ENCODE results near the gene GDF11.

The GDF11 gene

DNA sequence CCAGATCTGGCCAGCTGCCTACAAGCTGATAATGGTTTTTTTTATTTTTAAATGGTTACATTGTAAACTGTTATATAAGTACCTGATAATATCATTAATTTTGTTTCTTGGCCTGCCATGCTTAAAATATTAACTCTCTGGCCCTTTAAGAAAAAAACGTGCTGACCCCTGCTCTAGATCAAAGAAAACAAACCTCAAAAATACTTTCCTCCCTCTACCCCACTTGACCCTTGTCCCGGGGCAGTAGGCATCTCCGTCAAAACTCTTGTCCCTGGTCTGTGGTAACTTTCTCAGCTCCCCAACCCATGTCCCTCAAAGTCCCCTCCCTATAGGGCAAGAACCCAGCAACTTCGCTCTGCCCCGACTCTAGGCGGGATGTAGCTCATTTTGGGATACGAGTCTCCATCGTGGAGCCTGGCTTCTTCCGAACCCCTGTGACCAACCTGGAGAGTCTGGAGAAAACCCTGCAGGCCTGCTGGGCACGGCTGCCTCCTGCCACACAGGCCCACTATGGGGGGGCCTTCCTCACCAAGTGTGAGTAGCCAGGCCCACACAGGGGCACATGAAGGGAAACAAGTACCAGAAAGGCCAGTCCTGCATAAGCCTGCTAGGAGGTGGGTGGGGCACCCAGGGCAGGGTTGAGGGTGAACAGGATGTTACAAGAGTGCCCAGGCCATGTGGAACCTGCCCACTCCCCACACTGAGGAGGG, 19.3 kb upstream of the GDF11 start:
- DNase-seq (ENCODE audit: low read depth): no peak

DNA sequence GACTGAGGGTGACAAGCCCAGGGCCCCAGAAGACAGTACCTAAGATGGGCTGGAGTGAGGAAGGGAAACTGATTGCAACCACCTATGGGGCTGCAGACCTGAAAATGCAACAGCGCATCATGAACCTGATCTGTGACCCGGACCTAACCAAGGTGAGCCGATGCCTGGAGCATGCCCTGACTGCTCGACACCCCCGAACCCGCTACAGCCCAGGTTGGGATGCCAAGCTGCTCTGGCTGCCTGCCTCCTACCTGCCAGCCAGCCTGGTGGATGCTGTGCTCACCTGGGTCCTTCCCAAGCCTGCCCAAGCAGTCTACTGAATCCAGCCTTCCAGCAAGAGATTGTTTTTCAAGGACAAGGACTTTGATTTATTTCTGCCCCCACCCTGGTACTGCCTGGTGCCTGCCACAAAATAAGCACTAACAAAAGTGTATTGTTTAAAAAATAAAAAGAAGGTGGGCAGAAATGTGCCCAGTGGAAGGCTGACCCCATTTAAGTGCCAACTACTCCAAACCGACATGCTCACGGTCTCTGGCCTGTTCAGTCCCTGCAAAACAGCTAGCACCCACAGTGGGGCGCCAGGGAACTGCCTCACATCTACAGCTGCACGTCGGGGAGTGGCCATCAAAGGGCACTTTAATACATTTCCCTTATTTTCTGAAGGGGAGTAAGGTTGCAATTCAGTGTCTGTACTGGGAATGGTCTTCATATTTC, 18.5 kb upstream of the GDF11 start:
- DNase-seq (ENCODE audit: low read depth): peak; percentile 47

DNA sequence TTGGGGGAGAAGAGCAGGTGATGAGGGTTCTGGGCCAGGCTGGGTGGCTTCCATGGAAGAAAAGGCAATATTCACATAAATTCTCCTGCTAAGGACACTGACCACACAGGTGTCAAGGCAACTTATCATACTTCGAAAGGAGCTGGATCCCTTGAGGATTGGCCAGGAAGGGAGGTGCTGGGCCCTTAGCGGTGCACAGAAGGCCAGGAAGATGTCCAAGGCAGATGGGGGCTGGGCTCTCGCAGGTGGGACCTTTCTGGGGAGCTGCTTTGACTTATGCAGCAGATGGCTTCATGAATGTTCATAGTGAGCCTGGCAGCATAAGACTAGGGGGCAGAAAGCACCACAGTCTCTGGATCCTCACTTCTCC, 18.0 kb upstream of the GDF11 start:
- no peak for DNase-seq (ENCODE audit: low read depth)

DNA sequence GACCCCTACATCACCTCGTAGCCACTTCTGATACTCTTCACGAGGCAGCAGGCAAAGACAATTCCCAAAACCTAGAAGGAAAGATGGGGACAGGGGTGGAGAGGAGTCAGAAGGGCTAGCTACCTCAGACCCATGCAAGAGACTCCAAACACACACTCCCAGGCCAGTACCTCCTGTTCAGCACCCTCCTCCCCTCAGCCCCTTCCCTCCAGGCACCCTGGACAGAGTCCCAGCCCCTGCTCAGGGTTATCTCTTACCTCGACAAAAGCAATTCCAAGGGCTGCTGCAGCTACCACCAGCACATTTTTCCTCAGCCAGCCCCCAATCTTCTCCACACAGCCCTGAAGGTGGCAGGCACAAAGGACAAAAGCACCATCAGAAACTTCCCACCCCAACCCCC, 17.4 kb upstream of the GDF11 start:
- no peak for DNase-seq (ENCODE audit: low read depth)

DNA sequence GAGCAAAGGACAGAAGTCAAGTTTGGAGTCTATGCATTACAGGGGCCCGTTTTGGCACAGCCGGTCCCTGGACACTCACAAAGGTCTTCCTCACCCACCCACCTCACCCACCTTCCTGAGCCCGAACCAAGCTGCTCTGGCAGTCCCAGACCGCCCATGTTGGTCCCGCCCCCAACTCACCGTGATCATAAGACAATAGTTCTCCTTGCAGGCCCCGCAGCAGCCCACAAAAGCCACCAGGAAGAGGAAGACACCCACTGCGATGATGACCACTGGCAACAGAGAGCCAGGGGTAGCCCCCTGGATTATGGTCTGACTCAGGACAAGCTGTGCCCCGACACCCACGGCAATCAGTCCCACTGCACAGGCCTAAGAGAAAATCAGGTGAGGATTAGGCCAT, 16.0 kb upstream of the GDF11 start:
- DNase-seq (ENCODE audit: low read depth): no peak

DNA sequence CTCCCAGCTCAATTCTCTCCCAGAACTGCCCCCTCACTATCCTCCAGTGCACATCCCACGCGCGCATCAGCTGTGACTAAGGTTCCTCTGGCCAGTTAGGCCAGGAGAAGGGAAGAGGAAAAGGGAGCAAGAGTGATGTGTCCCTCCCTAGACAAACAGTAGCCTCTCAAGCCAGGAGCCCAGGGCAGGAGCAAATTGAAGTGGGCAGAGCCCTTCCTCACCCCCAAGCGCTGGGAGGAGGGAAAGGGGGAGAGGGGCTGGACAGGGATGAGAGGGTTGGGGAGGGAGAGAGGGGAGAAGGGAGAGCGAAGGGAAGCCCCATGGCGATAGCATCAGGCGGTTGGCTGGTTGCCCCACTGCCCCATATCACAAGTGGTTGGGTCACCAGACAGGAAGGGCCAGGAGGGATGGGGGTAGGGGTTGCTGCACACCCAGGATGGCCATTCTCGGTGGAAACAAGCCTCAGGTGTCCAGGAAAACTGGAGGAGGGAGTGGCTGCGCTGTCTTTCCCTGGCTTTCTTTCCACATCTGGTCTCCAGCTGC, 15.2 kb upstream of the GDF11 start:
- no peak for DNase-seq (ENCODE audit: low read depth)

DNA sequence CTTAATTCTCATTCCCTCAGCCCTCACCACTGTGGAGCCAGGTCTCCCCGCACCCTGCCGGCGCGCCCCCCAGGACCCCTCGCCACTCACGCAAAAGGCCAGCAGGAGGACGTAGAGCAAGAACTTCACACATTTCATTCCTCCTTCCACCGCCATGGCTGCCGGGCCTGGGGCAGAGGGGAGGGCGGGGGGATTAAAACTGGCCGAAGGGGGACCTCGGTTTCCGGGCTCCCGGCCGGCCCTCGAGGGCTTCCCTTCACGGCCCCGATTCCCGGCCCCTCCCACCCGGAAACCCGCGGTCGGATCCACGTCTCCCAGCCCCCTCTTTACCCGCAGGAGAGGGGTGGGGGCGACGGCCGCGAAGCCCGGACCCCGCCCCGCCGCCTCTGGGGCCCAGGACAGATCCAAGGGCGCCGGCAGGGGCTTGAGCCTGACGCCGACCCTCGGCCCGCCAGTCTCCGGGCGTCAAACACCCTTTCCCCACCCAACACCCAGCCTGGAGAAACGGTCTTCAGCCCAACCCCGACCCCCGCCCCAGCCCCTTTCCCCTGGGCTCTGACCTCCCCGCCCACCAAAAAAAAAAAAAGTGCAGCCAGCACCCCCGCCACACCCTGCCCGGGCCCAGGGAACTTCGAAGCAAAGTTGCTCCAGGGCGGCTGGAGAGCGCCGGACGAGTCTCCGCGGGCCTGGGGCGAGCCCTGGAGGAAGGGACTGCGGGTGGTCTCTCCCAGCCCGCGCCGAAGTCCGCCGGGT, 14.6 kb upstream of the GDF11 start:
- no peak for DNase-seq (ENCODE audit: low read depth)

DNA sequence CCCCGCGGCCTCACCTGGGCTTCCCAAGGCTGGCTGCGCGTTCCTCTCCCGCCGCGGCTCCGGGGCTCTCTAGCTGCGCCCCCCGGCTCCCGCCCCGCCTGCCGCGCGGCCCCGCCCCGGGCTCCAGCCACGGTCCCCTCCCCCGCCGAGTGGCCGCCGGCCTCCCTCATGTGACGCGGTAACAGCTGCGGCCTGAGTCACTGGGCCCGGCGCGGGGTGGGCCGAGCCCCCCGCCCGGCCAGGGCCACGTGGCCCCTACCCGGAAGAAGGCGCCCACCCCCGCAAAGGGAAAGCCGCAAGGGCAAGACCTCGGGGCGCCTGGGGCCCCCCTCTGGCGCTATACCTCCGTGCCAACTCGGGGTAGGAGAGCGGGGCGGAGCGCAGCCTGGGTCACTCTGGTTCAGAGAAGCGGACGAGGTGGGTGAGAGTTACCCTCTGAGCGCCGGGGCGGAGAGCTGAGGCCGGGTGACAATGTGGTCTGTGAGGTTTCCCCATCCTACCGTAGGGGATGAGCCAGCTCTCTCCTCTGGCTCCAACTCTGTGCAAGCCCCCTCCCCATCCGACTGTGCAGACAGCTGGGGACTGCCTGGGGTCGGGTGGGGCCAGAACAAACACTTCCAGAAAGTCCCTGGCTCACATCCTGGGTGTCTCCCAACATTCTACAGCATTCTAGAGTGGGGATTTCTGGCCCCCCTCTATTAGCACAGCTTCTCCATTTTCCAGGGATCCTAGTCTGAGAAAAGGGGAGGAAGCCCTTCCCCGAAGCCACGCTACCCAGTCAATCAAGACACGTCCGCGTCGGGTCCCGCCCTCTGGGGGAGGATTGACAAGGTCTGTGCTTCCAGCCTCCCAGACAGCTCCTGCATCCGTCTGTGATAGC, 13.7 kb upstream of the GDF11 start, which contains the start of gene CD63:
Gene CD63 (minus strand): TSS at position 71 of the 880 bp plus-strand sequence. CDS start 668 bp downstream, outside the sequence.
- DNase-seq (ENCODE audit: low read depth): peak; percentile 47

DNA sequence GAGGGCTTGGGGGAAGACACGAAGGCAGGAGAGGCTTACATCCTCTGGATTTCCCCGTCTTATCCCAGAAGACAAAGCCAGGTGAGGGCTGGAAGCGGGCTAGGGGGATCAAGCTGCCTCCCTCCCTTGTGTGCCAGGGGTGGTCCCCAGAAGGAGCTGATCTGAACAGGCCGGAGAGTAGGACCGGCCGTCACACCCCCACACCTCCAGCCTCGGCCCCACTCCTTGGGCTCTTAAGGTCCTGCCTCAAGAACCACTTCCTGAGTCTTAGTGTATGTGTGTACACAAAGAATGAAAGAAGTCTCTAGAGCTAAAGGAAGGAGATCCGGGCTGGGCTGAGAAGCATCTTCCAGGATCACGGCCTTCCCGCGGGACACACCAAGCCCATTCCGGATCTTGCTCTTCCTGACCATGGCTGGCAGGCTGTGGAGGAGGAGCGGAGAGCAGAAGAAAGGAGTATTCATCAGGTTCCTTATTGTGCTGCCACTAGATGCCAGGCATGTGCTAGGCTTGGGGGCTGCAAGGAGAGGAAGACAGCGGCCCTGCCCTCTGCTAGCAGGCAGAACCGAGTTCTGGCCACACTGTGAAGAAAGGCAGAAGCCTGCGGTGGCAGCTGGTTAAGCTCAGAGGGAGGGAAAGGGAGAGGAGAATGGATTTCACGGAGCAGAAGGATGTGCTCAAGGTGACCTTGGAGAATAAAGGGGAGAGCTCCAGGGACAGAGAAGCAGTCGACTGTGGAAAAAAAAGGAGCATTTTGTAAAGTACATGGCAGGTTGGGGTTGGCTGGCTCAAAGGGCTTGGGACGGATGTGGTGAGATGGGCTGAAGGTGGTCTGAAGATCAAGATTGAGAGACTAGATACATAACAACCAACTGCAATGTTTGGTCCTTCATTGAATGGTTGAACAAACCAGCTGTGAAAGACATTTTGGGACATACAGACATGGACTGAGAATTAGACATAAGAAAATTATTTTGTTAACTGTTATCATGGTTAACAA, 12.8 kb upstream of the GDF11 start:
- DNase-seq (ENCODE audit: low read depth): no peak

DNA sequence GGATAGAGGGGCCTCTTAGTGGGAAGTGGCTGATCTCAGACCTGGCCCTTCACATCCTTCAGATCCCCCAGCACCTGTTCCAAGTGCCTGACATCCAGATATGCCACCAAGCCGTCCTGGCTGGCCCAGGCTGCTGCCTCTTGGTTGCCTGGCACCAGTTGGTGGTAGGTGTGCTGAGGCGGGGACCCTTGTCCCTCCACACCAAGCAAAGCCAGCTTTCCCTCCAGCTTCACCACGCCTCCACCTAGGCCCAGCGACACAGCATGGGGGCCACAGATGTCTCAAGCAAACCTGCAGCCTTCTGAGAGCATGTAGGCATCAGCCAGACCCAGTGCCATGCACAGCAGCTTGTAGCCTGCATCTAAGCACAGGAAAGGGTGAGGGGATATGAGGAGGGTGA, 10.6 kb upstream of the GDF11 start:
- DNase-seq (ENCODE audit: low read depth): no peak

DNA sequence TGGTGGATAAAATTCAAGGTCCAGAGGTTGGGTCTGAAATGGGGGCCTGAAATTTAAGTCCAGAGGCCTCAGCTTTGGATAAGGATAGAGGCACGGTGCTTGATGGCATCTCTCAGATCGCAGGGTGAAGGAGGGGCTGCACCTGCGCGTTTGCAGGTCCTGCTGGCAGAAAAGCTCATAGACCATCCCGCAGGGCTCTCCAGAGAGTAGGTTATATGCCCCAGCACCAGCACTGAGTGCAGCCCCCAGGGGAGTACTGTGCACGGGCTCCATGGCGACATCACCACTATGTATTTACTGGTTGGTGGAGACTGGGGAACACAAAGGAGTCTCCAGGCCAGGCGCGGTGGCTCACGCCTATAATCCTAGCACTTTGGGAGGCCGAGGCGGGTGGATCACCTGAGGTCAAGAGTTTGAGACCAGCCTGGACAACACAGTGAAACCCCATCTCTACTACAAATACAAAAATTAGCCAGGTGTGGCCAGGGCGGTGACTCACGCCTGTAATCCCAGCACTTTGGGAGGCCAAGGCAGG, 9.8 kb upstream of the GDF11 start:
- DNase-seq (ENCODE audit: low read depth): no peak

DNA sequence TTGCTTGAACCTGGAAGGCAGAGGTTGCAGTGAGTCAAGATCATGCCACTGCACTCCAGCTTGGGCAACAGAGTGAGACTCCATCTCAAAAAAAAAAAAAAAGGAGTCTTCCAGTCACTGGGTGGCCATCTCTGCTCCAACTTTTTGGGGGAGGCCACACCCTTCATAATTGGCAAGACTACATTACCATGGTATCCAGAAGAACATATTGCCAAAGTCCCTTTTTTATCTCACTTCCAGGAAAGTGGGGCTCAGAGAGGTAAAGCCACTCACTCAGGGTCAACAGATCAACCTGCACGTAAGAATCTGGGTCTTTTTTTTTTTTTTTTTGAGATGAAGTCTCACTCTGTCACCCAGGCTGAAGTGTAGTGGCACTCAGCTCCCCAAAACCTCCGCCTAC, 9.1 kb upstream of the GDF11 start:
- no peak for DNase-seq (ENCODE audit: low read depth)

DNA sequence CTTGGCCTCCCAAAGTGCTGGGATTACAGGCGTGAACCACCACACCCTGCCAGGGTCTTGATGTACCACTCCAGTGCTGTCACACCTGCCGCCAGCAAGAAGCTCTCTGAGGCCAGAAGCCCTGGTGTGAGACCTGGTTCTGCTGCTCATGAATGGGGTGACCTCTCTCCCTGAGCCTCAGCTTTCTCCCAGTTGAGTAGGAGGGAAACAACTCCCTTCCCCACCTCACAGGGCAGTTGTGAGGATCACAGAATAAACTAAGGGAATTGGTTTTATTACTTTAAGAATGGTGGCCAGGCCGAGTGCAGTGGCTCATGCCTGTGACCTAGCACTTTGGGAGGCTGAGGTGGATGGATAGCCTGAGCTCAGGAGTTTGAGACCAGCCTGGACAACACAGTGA, 8.3 kb upstream of the GDF11 start:
- DNase-seq (ENCODE audit: low read depth): no peak

DNA sequence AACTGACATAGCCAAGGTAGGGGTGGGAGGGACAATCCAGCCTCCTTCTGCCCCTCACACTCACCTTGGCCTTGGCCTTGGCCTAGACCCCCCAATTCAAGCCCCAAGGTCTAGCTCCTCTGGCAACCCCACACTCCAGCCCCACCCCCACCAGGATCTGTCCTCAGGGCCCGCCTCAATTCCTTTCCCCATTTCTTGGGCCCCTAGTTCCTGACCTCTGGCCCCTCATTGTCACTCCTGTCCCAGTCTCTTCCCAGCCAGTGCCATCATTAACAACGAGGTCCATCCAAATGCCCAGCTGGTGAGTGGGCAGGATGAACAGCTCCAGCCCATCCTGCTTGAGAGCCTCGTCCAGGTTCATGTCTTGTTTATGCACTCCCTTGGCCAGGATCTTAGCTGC, 6.8 kb upstream of the GDF11 start:
- no peak for DNase-seq (ENCODE audit: low read depth)

DNA sequence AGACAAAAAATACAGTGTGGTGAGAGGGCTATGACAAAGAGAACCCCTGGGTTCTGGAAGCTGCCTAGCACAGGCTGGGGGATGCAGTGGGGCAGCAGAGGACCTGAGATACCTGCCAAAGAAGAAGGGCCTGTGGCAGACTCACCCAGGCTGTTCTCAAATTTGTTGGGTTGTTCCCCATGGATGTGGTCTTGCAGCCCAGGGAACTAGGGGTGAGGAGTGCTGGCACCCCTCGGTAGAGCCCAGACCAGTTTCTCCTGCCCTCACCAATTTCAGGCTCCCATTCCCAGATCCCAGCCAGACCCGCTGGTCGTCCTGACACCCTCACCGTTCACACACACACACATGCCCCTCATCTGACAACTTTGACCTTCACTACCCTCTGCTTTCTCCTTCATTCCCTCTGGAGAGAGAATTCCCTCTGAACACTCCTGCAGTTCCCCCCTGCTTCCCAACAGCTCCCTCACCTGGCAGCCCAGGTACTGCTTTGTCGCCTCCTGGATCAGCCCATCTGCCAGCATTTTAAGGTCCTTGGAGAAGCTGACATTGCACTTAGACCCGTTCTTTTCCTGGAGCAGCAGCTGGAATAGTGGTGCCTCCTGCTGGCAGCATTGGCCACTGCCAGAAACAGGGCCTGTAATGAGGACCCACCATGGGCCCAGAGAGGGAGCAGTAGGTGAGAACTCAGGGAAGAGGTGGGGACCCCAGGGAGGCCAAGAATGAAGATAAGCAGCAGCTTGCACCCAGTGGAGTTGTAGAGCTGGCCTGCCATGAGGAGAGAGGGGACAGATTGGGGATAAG, 5.9 kb upstream of the GDF11 start:
- DNase-seq (ENCODE audit: low read depth): no peak

DNA sequence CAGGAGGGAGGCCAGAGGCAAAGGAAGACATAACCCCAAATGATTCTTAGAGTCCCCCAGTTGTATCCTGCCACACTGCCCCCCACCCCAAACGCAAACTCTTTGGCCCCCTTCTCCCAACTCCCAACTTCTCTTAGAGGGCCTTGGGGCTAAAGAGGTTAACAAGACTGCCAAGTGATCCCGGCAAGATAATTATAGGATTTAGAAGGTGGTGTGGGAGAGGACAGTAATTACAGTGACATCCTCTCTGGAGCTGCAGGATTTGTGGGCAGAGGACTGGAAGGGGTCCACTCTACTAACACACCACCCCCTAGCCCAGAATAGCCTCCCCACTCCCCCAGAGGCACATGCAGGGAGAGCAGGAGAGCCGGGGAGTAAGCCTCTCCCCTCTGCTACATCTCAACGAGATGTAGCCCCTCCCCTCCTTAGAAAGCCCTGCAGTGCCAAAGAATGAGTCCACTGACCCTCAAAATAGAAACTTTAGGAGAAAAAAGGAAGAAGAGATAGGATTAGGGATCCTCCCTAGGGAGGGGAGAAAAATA, 5.3 kb upstream of the GDF11 start:
- DNase-seq (ENCODE audit: low read depth): no peak

DNA sequence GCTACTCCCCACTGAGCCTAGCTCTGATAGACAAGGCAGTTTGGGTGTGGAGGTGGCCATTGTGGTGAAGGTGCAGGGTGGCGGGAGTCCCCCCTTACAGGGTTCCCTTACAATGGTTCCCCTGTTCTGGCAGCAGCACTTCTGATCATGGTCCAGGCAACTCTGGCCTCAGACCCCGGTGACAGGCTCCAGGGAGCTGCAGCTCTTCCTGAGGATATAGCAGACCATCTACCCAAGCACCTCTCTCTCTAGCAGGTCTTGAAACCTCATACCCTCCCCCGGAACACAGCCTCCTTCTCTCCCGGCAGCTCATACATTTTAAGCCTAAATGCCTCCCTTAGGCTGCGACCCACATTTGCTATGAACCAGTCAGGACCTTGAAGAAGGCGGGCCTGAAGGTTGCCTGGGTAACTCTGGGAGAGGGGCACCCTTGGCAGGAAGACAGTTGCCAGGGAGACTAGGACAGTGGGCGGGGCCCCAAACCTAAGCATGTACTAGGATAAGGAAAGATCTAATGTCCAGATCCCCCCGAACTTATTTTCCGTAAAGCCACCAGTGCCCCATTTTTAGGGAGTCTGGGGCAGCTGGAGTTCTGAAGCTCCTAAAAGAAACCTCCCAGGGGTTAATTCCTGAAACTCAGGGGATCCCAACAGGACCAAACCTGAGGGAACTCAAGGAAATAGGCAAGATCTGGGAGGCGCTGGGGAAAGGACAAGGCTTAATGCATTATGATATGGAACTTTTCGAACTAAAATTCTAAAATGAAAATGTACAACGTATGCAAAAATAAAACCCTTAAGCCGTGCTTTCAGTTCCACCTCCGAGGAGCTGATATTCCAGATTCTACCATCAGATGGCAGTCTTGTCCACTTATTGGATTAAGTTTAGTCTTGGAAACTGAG, 4.5 kb upstream of the GDF11 start:
- DNase-seq (ENCODE audit: low read depth): peak; percentile 57

DNA sequence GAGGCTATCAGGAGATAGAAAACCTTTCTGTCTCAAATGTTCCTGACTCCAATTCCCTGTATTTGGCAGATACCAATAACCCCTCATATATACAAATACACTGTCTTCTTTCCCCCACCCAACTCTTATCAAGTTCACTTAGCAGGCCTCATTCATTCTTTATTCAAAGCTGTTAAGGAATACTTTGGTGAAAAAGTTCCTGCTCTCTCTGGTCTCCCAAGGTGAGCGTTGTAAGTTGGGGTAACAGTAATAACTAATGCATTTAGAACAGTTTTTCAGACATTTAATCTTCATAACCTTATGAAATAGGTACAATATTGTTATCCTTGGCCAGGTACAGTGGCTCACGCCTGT, 3.9 kb upstream of the GDF11 start:
- DNase-seq (ENCODE audit: low read depth): no peak
